Neural cell (in vitro differentiated cells): ENCODE data around the gene ACTG2. TPM values are rescaled to one million over a fixed set of nuclear protein-coding genes. Genes with fewer than 3 reads are reported as not detected.

Source experiments
- H2AFZ ChIP-seq: fragments of 200-600, 300-800 bp; sonication (generic), shearing (Covaris generic); 2 replicates; pipeline ENCODE4 v1.6.0; 2014; ENCODE audit warnings: low read depth, mild to moderate bottlenecking, antibody characterized with exemption, low read length, moderate library complexity
- H3F3A ChIP-seq: fragments of 200-600 bp; shearing (Covaris generic); 2 replicates; pipeline ENCODE4 v1.6.1; 2016; ENCODE audit warnings: mild to moderate bottlenecking, moderate library complexity, mixed read lengths, antibody characterized with exemption, low read length; ENCODE audit not compliant: insufficient read depth, poor library complexity, severe bottlenecking
- H3K27ac ChIP-seq: fragments of 200-600, 300-800 bp; sonication (generic), shearing (Covaris generic); 2 replicates; pipeline ENCODE4 v1.5.1; 2014; ENCODE audit warnings: mild to moderate bottlenecking, low read length, moderate library complexity
- H3K27me3 ChIP-seq: fragments of 300-800, 200-600 bp; sonication (generic), shearing (Covaris generic); 2 replicates; pipeline ENCODE4 v1.6.0; 2014; ENCODE audit warnings: mild to moderate bottlenecking, low read depth, low read length, moderate library complexity; ENCODE audit not compliant: insufficient read depth
- H3K36me3 ChIP-seq: fragments of 300-800, 200-600 bp; sonication (generic), shearing (Covaris generic); 2 replicates; pipeline ENCODE4 v1.5.1; 2014; ENCODE audit warnings: mild to moderate bottlenecking, antibody characterized with exemption, low read length, moderate library complexity; ENCODE audit not compliant: insufficient read depth
- H3K4me2 ChIP-seq: fragments of 300-800, 200-600 bp; sonication (generic), shearing (Covaris generic); 2 replicates; pipeline ENCODE4 v1.6.0; 2014; ENCODE audit warnings: mild to moderate bottlenecking, low read length
- H3K4me3 ChIP-seq: fragments of 300-800, 200-600 bp; sonication (generic), shearing (Covaris generic); 2 replicates; pipeline ENCODE4 v1.5.1; 2014; ENCODE audit warnings: mild to moderate bottlenecking, low read length, moderate library complexity
- H3K79me2 ChIP-seq: fragments of 200-600 bp; shearing (Covaris generic); replicated peaks from 2 replicates; pipeline ENCODE4 v1.6.0; 2014; ENCODE audit warnings: mild to moderate bottlenecking, low read length, moderate library complexity; ENCODE audit not compliant: insufficient read depth
- H3K9ac ChIP-seq: fragments of 300-800, 200-600 bp; sonication (generic), shearing (Covaris generic); 2 replicates; pipeline ENCODE4 v1.6.1; 2016; ENCODE audit warnings: mild to moderate bottlenecking, low read length, mixed read lengths
- H3K9me2 ChIP-seq: fragments of 200-600 bp; shearing (Covaris generic); 2 replicates; pipeline ENCODE4 v1.6.1; 2016; ENCODE audit warnings: mild to moderate bottlenecking, low read length, mixed read lengths; ENCODE audit not compliant: insufficient read depth
- H3K9me3 ChIP-seq: fragments of 200-600, 300-800 bp; sonication (generic), shearing (Covaris generic); 2 replicates; pipeline ENCODE4 v1.6.1; 2016; ENCODE audit warnings: mild to moderate bottlenecking, mixed run types, low read length, moderate library complexity, mixed read lengths
- H4K20me1 ChIP-seq: fragments of 200-600 bp; shearing (Covaris generic); 2 replicates; pipeline ENCODE4 v1.6.1; 2016; ENCODE audit warnings: mild to moderate bottlenecking, mixed run types; ENCODE audit not compliant: insufficient read depth
- CTCF ChIP-seq: fragments of 450-650 bp; IDR thresholded peaks from 2 replicates; pipeline ENCODE4 v1.5.1; 2014; ENCODE audit warnings: antibody characterized with exemption, mild to moderate bottlenecking, moderate library complexity; ENCODE audit not compliant: poor library complexity, severe bottlenecking
- EP300 ChIP-seq: fragments of 450-650 bp; conservative IDR thresholded peaks from 2 replicates; pipeline ENCODE4 v1.6.1; 2014; ENCODE audit warnings: antibody characterized with exemption, mild to moderate bottlenecking, moderate library complexity; ENCODE audit not compliant: poor library complexity, severe bottlenecking
- EZH2 ChIP-seq: fragments of 200-600, 300-800 bp; shearing (Covaris generic), sonication (generic); IDR thresholded peaks from 2 replicates; pipeline ENCODE4 v1.6.1; 2014; ENCODE audit warnings: antibody characterized with exemption, low read length, borderline replicate concordance, mild to moderate bottlenecking; ENCODE audit not compliant: insufficient read depth, poor library complexity, severe bottlenecking
- MXI1 ChIP-seq: fragments of 450-650 bp; conservative IDR thresholded peaks from 2 replicates; pipeline ENCODE4 v1.6.1; 2014; ENCODE audit warnings: antibody characterized with exemption, mild to moderate bottlenecking; ENCODE audit not compliant: poor library complexity, severe bottlenecking
- POLR2AphosphoS5 ChIP-seq: IDR thresholded peaks from 2 replicates; pipeline ENCODE4 v1.6.1; 2012
- RAD21 ChIP-seq: fragments of 450-650 bp; conservative IDR thresholded peaks from 2 replicates; pipeline ENCODE4 v1.6.1; 2014; ENCODE audit warnings: antibody characterized with exemption, mild to moderate bottlenecking, moderate library complexity
- REST ChIP-seq: IDR thresholded peaks from 2 replicates; pipeline ENCODE4 v1.6.1; 2012; ENCODE audit warnings: borderline replicate concordance
- SMC3 ChIP-seq: fragments of 450-650 bp; conservative IDR thresholded peaks from 2 replicates; pipeline ENCODE4 v1.6.1; 2014; ENCODE audit warnings: antibody characterized with exemption, mild to moderate bottlenecking, moderate library complexity; ENCODE audit not compliant: poor library complexity
- TAF1 ChIP-seq: IDR thresholded peaks from 2 replicates; pipeline ENCODE4 v1.6.1; 2012; ENCODE audit warnings: low read depth
- polyA plus RNA-seq: library from polyadenylated mRNA; depleted of rRNA; stranded (reverse); fragments of >200 nt; gene quantifications from 2 replicates; pipeline ENCODE4 v1.2.3, GENCODE V29; 2014

The ACTG2 gene
- polyA plus RNA-seq, 1 donor from 2014 or later: 0.67 TPM

GRCh38 chr2:73890301-73891092, 2.3 kb upstream of the ACTG2 start:
- H3K36me3 ChIP-seq: no peaks in the 10 kb centered on the region
- H3F3A ChIP-seq: no peaks in the 10 kb centered on the region
- H3K9me2 ChIP-seq: no peaks in the 10 kb centered on the region
- H4K20me1 ChIP-seq: no peaks in the 10 kb centered on the region
- H3K9me3 ChIP-seq: no peaks in the 10 kb centered on the region
- no peak overlapping the region for H3K4me3 ChIP-seq
- H3K9ac ChIP-seq: no peak overlapping the region
- no peak overlapping the region for H3K4me2 ChIP-seq
- no peak overlapping the region for H2AFZ ChIP-seq
- H3K27me3 ChIP-seq: no peaks in the 10 kb centered on the region
- H3K27ac ChIP-seq: no peak overlapping the region
- H3K79me2 ChIP-seq: no peaks in the 10 kb centered on the region
- TF ChIP-seq SMC3 (no peak), REST (no peak), EP300 (no peak), TAF1 (no peak), RAD21 (no peak), POLR2AphosphoS5 (no peak), EZH2 (no peak), MXI1 (no peak), CTCF (no peak)

- no peaks in the 10 kb centered on the region for H3K9me3 ChIP-seq
- H3K27me3 ChIP-seq: no peaks in the 10 kb centered on the region
- H2AFZ ChIP-seq: no peak overlapping the region
- no peaks in the 10 kb centered on the region for H3F3A ChIP-seq
- no peaks in the 10 kb centered on the region for H3K9me2 ChIP-seq
- no peaks in the 10 kb centered on the region for H3K36me3 ChIP-seq
- H3K9ac ChIP-seq: no peak overlapping the region
- no peaks in the 10 kb centered on the region for H3K79me2 ChIP-seq
- no peak overlapping the region for H3K4me2 ChIP-seq
- H4K20me1 ChIP-seq: no peaks in the 10 kb centered on the region
- no peak for TF ChIP-seq EZH2
- TF ChIP-seq CTCF: no peak
- no peak overlapping the region for H3K27ac ChIP-seq
- H3K4me3 ChIP-seq: no peak overlapping the region
Measured at GRCh38 chr2:73891276-73891901, 1.4 kb upstream of the ACTG2 start.
